HepG2 (cell line): Measurements from ENCODE around the gene UGGT1. TPM values are rescaled to one million over a fixed set of nuclear protein-coding genes. Genes with fewer than 3 reads are reported as not detected.
A peak's percentile ranks its signal among the peaks of the same experiment; 100 is the strongest.

Experiments used
- AFF4 ChIP-seq: sonication (generic); formaldehyde crosslinking; IDR thresholded peaks from 2 replicates; pipeline ENCODE4 v1.4.0; 2020; ENCODE audit warnings: missing genetic modification reagents
- CSRNP2 ChIP-seq: sonication (generic); formaldehyde crosslinking; conservative IDR thresholded peaks from 2 replicates; pipeline ENCODE4 v1.8.0; 2022; ENCODE audit warnings: low read depth, missing genetic modification reagents
- FOXC1 ChIP-seq: sonication (generic); formaldehyde crosslinking; IDR thresholded peaks from 2 replicates; pipeline ENCODE4 v1.8.0; 2022; ENCODE audit warnings: mild to moderate bottlenecking, missing genetic modification reagents, borderline replicate concordance
- NFKBIZ ChIP-seq: IDR thresholded peaks from 2 replicates; pipeline ENCODE4 v1.6.1; 2018; ENCODE audit warnings: missing genetic modification reagents, missing compliant biosample characterization
- PCBP1 ChIP-seq: fragments of 200-400 bp; formaldehyde crosslinking; IDR thresholded peaks from 2 replicates; pipeline ENCODE4 v1.6.1; 2017; ENCODE audit warnings: mild to moderate bottlenecking, low read depth, low read length, borderline replicate concordance
- SKI ChIP-seq: fragments of 450-650 bp; IDR thresholded peaks from one replicate; pipeline ENCODE4 v1.6.1; 2018; ENCODE audit warnings: mild to moderate bottlenecking; ENCODE audit not compliant: partially characterized antibody
- SNAI1 ChIP-seq: sonication (generic); formaldehyde crosslinking; IDR thresholded peaks from 2 replicates; pipeline ENCODE4 v1.5.0; 2020; ENCODE audit warnings: mild to moderate bottlenecking, missing genetic modification reagents, borderline replicate concordance
- SRF ChIP-seq: IDR thresholded peaks from 2 replicates; pipeline ENCODE4 v1.6.1; 2011; ENCODE audit warnings: mild to moderate bottlenecking, low read depth, low read length, moderate library complexity
- SRY ChIP-seq: sonication (generic); formaldehyde crosslinking; IDR thresholded peaks from 2 replicates; pipeline ENCODE4 v1.8.0; 2022; ENCODE audit warnings: mild to moderate bottlenecking, missing genetic modification reagents
- TRIM24 ChIP-seq: sonication (generic); formaldehyde crosslinking; IDR thresholded peaks from 2 replicates; pipeline ENCODE4 v1.8.0; 2022; ENCODE audit warnings: mild to moderate bottlenecking, missing genetic modification reagents
- ZNF10 ChIP-seq: sonication (generic); formaldehyde crosslinking; IDR thresholded peaks from 2 replicates; pipeline ENCODE4 v1.4.0; 2020; ENCODE audit warnings: mild to moderate bottlenecking, low read depth, missing genetic modification reagents, borderline replicate concordance
- ZNF326 ChIP-seq: sonication (generic); formaldehyde crosslinking; IDR thresholded peaks from 2 replicates; pipeline ENCODE4 v1.4.0; 2020; ENCODE audit warnings: missing genetic modification reagents, borderline replicate concordance
- ZNF34 ChIP-seq: sonication (generic); formaldehyde crosslinking; IDR thresholded peaks from 2 replicates; pipeline ENCODE4 v1.4.0; 2020; ENCODE audit warnings: mild to moderate bottlenecking, missing genetic modification reagents, borderline replicate concordance
- ZNF512B ChIP-seq: sonication (generic); formaldehyde crosslinking; IDR thresholded peaks from 2 replicates; pipeline ENCODE4 v1.5.1; 2020; ENCODE audit warnings: missing genetic modification reagents, mild to moderate bottlenecking, borderline replicate concordance
- ZNF629 ChIP-seq: sonication (generic); formaldehyde crosslinking; conservative IDR thresholded peaks from 2 replicates; pipeline ENCODE4 v1.5.0; 2020; ENCODE audit warnings: missing genetic modification reagents
- ZNF670 ChIP-seq: sonication (generic); formaldehyde crosslinking; IDR thresholded peaks from 2 replicates; pipeline ENCODE4 v1.8.0; 2022; ENCODE audit warnings: mild to moderate bottlenecking, missing genetic modification reagents, borderline replicate concordance
- polyA plus RNA-seq, 8 experiments: library from polyadenylated mRNA; depleted of rRNA in 3 of 8; stranded (reverse) in 7 of 8; unstranded in 1 of 8; fragments of >200 nt; fragmentation: Illumina TruSeq in 4 of 8; extraction: Trizol in 4 of 8; gene quantifications; 2 replicates each; pipeline versions ENCODE4 v1.2.1 to v1.2.3, GENCODE V29; 2011 to 2016; ENCODE audit warnings: low read depth in 4 of 8, missing spikeins in 1 of 8, mixed read lengths in 1 of 8; ENCODE audit not compliant: insufficient read depth in 1 of 8
- total RNA-seq, 5 experiments: library from RNA; depleted of rRNA; stranded (reverse); fragments of >200 nt; fragmentation: Illumina TruSeq; extraction: Trizol; gene quantifications; 2 replicates each; pipeline ENCODE4 v1.2.3, GENCODE V29; 2016; ENCODE audit warnings: low read depth in 1 of 5
- TF ChIP-seq, protein P1 (sequence below): IDR thresholded peaks from 2 replicates; pipeline ENCODE4 v1.6.1; 2016; ENCODE audit warnings: missing genetic modification reagents, missing compliant biosample characterization
- TF ChIP-seq, protein P2 (sequence below): sonication (generic); formaldehyde crosslinking; IDR thresholded peaks from 2 replicates; pipeline ENCODE4 v1.4.0; 2020; ENCODE audit warnings: missing genetic modification reagents

UGGT1 gene
- total and polyA plus RNA-seq, 2 of the 13 experiments (the other 11 are each of a cell fraction or from before 2014, with no cell fraction given), result 35.8 to 83.2 TPM

GRCh38 chr2:128090945-128091725, at the start of gene UGGT1 (continued):
- no peak; the same call in 1 of the 2 replicates for TF ChIP-seq AFF4 (CRISPR knock-in tag)
- 0 out of 2 replicates have a peak, but pooled peaks have one; percentile 82 for TF ChIP-seq SNAI1 (CRISPR knock-in tag)
- TF ChIP-seq, protein P1, sequence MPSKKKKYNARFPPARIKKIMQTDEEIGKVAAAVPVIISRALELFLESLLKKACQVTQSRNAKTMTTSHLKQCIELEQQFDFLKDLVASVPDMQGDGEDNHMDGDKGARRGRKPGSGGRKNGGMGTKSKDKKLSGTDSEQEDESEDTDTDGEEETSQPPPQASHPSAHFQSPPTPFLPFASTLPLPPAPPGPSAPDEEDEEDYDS (CRISPR knock-in tag), result peak; percentile 87
- TF ChIP-seq SRF, result peak; percentile 29; the same call in 1 of the 2 replicates
- TF ChIP-seq ZNF629 (CRISPR knock-in tag), result no peak
- peak; percentile 79 for TF ChIP-seq SRY (CRISPR knock-in tag)
- TF ChIP-seq FOXC1 (CRISPR knock-in tag), result peak; percentile 97
- TF ChIP-seq CSRNP2, result no peak
- TF ChIP-seq ZNF670, result peak; percentile 78; the same call in 1 of the 2 replicates
- TF ChIP-seq ZNF512B (CRISPR knock-in tag), result 0 out of 2 replicates have a peak, but pooled peaks have one; percentile 39
- TF ChIP-seq ZNF326 (CRISPR knock-in tag), result no peak
- TF ChIP-seq NFKBIZ (CRISPR knock-in tag), result peak; percentile 60
- TF ChIP-seq, protein P2, sequence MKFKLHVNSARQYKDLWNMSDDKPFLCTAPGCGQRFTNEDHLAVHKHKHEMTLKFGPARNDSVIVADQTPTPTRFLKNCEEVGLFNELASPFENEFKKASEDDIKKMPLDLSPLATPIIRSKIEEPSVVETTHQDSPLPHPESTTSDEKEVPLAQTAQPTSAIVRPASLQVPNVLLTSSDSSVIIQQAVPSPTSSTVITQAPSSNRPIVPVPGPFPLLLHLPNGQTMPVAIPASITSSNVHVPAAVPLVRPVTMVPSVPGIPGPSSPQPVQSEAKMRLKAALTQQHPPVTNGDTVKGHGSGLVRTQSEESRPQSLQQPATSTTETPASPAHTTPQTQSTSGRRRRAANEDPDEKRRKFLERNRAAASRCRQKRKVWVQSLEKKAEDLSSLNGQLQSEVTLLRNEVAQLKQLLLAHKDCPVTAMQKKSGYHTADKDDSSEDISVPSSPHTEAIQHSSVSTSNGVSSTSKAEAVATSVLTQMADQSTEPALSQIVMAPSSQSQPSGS, result peak; percentile 94
- peak; percentile 87; the same call in 1 of the 2 replicates for TF ChIP-seq PCBP1
- TF ChIP-seq SKI, result peak; percentile 67
- TF ChIP-seq TRIM24 (CRISPR knock-in tag), result no peak
- no peak for TF ChIP-seq ZNF10
- TF ChIP-seq ZNF34 (CRISPR knock-in tag), result peak; percentile 54; the same call in 1 of the 2 replicates
